Measurements from ENCODE around the gene LIMS3.
"Not testable (repeated sequence)": the region's sequence is repeated elsewhere in the genome, so short reads cannot be mapped to it uniquely, and the experiment has no call there.

- TF ChIP-seq CTCF (conservative IDR thresholded peaks at IDR 0.05); ZFX (IDR thresholded peaks at IDR 0.05): not testable (repeated sequence)
Observed at GRCh38 chr2:109891024-109891423, 7.5 kb upstream of the LIMS3 start.
